Measurements from ENCODE around the gene ANKRD13C.

ANKRD13C gene

DNA sequence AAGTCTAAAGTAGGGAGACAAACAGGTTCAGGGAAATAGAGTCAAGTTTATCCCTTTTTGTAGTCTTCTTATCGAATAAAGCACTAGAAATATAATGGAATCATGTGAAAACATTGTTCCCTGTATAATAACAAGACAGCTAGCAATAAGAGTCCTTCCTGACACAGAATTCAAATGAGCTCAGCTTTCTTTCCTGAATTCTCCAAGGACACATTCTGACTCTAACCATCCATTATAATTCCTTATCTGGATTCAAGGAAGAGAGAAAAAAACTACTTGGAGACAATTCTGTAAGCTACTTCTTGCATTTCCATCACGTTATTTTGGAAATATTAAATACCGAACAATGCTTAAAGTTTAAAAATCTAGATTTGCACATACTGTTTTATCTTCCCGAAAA, 58.8 kb downstream of the ANKRD13C start:
- no peak for DNase-seq (ENCODE audit: low spot score)

DNA sequence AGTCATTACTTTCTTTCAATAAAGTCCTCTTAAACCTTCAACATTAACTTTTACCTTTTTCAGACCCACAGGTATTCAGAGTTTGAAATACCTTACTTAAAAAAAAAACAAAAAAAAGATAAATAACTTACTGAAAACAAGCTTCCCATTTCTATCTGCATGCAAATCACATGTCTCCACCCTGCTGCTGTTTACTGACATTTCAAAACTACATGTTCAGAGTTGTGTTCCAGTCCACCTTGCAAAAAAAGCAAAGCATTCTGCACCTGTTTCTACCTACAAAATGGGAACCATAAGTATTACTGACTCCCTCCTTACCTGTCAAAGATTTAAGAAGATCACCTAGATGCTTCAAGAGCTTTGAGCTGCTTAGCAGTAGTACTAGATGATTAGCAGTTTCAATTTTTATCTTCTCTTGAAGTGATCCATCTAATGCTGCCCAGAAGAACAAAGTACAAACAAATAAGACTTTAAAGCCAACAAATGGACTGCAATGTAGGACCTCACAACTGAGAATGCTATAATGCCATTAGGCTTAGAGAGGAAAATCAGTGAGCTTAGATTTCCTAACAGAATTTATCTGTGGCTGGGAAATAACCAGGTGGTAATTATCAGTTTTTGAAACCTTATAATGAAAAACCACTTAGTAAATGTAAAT, 61.2 kb downstream of the ANKRD13C start:
- DNase-seq (ENCODE audit: low spot score), result no peak

DNA sequence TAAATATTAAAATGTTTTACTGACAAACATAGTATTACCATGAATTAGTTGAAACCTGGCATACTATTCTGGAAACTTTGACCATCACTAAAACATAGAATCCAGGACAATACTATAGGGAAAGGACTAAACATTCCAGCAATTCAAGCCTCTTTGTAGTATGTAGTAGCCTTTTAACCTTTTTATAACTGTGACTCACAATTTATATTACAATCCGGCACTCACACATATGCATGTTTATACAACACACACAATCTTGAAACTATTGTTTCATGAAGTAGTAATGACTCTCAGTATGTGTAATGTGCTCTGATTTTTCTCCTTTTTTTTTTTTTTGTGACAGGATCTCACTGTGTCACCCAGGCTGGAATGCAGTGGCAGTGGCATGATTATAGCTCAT, 64.3 kb downstream of the ANKRD13C start:
- DNase-seq (ENCODE audit: low spot score), result no peak

DNA sequence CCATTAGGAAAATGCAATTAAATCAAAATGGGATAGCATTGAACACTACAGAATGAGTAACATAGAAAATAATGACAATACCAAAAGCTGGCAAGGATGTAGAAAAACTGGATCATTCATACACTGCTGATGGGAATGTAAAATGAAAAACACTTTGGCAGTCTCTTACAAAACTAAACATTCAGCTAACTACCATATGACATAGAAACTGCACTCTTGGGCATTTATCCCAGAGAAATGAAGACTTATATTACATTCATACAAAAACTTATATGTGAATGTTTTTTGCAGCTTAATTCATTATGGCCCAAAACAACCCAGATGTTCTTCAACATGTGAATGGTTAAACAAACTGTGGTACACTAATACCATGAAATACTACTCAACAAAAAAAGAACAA, 66.4 kb downstream of the ANKRD13C start:
- no peak for DNase-seq (ENCODE audit: low spot score)

DNA sequence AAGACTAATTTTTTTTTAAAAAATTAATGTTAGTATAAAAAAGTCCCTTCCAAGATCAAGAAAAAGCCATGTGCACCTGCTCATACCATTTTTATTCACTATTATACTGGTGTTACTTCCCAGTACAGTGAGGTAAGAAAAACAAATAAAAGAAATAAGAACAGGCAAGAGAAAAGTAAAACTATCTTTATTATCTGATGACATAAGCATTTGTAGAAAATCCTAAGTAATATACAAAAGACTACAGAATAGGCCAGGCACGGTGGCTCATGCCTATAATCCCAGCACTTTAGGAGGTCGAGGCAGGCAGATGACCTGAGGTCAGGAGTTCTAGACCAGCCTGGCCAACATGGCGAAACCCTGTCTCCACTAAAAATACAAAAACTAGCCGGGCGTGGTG, 68.1 kb downstream of the ANKRD13C start:
- no peak for DNase-seq (ENCODE audit: low spot score)

DNA sequence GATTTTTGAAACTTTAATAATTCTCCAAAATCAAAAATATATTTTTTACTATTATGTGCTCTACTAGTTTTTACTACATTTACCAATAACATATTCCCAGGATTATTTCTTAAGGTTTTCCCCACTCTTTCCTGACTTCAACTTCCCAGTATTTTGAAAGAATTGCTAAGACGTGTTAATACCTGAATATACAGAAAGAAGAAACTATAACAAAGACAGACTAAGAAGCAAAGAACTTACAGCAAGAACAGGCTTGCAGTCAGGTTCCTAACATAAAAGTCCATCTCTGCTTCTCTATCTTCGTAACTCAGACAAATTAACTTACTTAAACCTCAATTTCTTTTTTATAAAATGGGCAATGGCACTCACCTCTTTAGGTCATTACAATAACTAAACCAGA, 70.2 kb downstream of the ANKRD13C start:
- DNase-seq (ENCODE audit: low spot score), result no peak

DNA sequence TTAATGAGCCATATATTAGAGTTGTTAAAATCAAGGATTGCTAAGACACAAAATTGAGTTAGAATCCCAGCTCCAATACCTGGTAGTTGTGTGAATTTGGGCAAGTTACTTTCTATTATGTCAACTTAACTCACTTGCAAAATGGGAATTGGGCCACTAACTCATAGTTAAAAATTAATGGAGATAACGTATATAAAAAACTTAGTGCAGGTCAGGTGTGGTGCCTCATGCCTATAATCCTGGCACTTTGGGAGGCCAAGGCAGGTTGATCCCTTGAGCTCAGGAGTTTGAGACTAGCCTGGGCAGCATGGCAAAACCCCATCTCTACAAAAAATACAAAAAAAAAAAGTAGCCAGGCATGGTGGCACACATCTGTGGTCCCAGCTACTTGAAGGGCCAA, 75.8 kb downstream of the ANKRD13C start:
- DNase-seq (ENCODE audit: low spot score), result no peak

DNA sequence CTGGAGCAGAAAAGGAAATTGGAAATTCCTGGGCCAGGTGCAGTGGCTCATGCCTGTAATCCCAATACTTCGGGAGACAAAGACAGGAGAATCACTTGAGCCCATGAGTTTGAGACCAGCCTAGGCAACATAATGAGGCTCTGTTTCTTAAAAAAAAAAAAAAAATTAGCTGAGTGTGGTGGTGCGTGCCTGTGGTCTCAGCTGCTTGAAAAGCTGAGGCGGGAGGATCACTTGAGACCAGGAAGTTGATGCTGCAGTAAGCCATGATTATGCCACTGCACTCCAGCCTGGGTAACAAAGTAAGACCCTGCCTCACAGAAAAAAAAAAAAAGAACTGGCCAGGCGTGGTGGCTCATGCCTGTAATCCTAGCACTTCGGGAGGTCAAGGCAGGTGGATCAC, 76.6 kb downstream of the ANKRD13C start:
- DNase-seq (ENCODE audit: low spot score), result no peak

DNA sequence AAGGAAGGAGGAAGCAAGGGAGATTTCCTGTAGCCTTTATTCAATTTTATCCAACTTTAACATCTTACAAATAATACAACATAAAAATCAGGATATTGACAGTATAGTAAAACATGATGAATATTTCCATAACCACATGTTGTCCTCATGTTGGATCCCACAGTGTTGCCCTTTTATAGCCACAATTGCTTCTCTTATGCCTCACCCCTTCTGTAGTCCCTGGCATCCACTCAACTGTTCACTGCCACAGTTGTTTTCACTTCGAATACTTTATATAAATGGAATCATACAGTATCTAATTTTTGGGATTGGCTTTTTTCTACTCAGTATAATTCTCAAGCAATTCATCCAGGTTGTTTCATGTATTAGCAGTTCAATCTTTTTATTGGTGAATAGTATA, 88.6 kb downstream of the ANKRD13C start:
- no peak for DNase-seq (ENCODE audit: low spot score)

DNA sequence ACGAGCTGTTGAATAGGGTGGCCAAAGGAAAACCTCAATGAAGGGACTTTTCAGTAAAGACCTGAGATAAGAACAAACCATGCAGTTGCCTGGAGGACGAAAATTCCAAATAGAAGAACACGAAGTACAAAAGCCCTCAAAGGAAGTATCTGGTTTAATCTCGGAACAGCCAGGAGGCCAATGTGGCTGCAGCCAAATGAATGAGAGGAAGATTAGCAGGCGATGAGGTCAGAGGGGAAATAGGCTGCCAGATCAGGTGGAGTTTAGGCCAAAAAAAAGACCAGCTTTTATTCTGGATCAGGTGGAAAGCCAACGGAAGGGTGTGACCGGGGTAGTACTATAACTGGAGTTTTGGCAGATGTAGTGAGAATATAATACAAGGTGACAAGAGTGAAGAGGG, 89.7 kb downstream of the ANKRD13C start:
- no peak for DNase-seq (ENCODE audit: low spot score)

DNA sequence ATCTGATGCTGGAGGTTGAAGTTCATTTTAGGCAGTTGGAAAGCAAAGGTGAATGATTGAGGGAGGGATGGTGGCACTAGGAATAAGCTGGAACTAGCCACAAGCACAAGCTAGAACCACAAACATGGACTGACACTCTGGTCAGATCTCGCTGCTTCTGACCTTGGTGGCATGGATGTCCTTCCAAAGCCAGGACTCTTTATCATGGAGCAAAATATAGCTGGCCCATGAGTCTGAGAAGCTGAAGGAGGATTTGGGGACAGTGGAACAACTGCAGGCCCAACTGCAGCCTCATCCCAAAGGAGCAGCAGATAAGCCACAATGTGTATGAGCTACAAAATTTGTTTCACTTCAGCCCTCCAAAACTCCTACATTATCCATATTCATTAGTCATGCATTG, 97.9 kb downstream of the ANKRD13C start:
- no peak for DNase-seq (ENCODE audit: low spot score)

DNA sequence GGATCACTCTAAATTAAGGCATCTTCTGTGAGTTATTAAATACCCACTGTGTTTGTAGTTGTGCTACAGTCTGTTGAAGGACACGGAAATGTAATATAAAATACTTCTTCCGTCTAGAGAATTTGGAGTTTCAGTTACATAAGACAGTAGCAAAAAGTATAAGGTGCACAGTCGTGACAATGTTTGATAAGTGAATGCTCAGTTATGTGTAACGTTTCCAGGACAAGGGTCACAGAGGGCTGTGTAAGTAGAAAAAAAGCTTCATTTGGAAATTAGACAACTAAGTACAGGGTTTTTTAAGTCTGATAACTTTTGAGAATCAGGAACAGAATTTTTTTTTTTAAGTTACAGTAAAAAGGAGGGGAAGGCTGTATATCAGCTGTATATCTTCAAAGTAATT, 105.8 kb downstream of the ANKRD13C start:
- no peak for DNase-seq (ENCODE audit: low spot score)

DNA sequence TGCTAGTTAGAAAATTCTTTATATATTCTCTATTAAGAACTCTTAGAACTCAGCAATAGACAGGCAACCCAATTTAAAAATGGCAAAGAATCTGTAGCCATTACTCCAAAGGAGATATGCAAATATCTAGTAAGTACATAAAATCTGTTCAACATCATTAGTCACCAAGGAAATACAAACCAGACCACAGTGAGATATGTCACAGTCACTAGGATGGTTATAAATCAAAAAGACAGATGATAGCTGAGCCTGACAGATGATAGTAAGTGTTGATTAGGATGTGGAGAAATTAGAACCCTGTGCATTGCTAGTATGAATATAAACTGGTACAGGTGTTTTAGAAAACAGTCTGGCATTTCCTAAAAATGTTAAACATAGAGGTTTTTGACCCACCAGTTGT, 106.8 kb downstream of the ANKRD13C start:
- DNase-seq (ENCODE audit: low spot score), result no peak

DNA sequence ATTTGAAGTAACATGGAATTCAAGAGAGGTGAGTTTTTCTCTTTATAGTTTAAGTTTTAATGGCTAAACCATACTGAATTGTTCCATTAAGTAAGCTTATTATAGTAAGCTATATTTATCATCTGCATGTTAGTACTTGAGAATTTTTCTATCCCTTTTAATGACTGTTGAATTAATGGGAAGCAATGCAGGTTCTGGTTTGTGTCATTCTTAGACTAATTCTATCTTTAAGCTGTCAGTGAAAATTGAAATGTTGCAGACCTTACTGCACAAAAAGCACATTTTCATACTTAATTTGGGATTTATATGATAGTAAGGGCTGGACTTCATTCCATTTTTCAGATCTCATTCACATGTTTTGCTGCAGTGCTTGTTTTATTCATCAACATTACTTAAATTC, 107.4 kb downstream of the ANKRD13C start:
- DNase-seq (ENCODE audit: low spot score), result no peak

DNA sequence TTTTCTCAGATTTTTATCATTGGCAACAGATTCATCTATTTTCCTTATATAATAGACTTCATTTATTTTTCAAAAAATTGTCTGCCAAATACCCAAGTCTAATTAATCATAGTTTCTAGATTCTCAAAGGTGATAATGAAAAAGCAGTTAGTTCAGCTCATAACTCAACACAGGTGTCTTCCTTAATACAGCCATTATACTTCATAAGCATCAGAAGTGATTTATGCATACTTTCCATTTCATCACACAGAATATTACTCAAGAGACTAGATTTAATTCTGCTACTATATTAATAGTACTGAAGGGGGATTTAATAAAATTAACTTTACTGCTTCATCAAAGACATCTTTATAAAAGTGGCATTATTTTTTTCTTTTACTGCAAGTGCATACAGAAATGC, 114.6 kb downstream of the ANKRD13C start:
- no peak for DNase-seq (ENCODE audit: low spot score)

DNA sequence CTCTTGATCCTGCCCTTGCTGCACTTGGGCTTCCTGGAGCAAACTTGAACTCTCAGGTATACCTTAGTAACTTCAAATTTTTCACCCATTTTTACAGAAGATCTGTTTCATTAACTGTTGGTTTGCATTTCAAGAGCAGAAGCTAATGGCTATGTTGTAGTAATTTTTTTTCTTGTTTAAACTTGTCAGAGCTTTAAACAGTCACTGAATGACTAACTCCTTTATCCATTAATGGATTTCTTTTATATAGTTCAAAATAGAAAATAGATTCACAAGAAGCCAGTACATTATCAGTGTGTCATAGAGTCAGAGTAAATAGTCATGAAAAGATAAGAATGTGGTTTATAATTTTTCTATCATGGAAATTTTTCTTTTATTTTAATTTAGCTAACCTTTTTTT, 119.8 kb downstream of the ANKRD13C start:
- no peak for DNase-seq (ENCODE audit: low spot score)

DNA sequence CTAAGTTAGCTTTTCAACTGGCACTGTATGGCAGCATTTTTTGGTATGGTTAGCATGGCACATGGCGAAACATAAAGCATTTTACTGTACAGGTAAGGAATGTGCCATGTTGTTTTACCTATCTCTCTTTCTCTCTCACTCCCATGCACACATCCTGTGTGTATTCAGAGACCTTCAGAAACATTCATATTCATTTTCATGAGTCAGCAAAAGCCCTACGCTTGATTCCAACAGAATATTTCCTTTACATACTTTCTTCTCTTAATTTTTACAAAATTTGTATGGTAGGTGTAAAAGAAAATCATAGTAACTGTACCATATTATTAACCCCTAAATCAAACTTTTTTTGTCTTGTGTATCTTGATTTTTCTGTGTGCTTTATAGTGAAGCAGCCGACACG, 123.0 kb downstream of the ANKRD13C start:
- no peak for DNase-seq (ENCODE audit: low spot score)

DNA sequence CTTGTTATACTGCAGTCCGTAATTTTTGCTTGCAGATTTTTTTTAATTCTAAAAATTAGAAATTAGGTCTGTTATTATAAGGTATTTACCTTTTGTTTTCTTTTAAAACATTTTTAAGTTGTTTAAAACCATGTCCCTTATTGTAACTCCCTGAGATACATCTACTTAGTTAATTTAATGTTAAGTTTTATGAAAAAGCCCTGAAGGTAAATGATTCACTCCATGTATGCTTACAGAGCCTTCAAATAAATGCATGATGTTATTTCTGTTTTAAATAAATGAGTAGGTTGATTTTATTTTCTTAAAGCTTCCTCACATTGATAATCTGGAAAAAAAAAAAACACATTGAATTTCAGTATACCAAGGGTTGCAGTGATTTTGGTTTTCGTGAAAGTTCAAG, 125.9 kb downstream of the ANKRD13C start:
- DNase-seq (ENCODE audit: low spot score), result no peak

DNA sequence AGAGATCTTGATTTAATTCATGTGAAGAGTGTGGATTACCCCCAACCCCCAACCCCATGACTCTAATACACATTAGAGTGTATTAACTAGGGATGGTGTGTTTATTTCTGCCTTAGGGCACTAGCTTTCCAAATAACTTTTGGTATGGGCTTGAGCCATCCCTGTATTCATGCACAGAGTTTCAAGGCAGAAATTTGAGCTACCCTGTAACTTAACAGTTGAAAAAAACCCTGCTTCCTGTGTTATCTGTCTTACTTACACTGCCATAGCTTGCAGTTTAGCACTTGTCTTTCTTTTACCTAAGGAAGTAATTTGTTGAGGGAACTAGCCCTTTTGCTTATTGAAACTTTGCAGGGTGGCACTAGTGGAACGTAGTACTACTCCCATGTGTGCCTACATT, 127.1 kb downstream of the ANKRD13C start:
- DNase-seq (ENCODE audit: low spot score), result no peak

DNA sequence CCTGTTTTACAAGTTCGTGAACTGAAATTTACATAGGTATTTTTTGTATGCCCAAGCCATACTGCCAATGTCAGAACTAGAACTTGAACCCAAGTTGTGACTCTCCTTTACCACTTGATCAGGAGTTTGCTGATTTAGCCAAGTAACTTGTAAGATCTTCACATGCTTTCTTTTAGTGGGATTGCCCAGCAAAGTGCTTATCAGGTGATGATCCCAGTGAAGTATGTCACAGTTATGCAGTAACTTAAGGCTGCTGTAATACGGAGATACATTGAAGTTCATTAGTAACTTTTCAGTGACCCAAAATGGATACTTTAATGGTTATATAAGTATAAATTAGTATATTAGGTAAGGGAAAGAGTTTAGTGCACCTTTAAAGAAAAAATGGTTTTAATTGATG, 129.6 kb downstream of the ANKRD13C start:
- no peak for DNase-seq (ENCODE audit: low spot score)

DNA sequence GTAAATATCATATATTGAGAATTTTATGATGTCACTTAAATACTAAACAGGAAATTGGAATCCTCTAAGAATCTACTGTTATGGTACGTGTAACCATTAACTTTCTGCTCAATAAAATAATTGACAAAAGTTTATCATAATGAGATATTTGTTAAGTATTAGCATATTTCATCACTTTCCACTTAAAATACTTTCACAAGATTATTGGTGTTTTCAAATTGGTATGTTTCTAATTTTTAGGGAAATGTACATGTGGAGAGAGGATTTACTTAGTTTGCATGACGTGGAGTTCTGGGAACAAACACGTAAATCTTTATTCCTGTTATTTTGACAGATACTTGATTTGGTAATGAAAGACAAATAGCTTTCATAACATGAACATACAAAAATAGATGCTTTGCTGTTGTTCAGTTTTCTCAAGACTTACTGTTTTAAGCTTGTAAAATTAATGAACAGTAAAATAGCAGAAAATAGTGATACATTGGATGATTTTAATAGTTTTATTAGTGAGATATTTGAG, 131.7 kb downstream of the ANKRD13C start:
- no peak for DNase-seq (ENCODE audit: low spot score)

DNA sequence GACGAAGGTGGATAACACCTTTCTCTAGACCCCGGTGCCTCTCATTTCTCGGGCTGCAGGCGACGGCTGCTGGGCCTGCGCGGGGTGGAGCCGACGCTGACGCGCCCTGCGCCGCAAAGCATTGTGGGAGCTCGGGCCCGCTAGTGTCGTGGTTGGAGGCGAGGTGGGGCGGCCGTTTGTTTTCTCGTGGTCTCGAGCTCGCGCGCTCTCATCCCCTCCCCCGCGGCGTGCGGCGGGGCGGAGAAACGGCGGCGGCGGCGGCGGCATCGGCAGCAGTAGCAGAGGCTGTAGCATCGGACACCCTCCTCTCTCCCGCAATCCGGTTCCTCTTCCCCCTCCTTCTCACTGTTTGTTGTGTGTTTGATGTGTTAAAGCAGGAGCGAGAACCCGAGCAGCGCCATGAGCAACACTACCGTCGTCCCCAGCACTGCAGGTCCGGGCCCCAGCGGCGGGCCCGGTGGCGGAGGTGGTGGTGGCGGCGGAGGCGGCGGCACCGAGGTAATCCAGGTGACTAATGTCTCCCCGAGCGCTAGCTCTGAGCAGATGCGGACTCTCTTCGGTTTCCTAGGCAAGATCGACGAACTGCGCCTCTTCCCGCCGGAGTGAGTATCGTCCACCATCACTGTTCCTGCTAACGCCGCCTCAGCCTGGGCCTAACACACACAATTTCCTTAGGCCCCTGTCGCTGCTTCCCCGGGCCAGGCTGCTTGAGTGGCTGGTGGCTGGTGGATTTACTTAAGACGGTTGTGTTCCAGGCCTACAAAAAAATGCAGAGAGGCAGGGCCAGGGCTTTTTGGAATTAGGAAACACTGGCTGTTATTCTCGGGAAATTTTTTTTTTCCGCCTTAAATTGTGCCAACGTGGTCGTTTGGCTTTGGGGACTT, 133.0 kb downstream of the ANKRD13C start, which contains the start of gene SRSF11:
Gene SRSF11, plus strand, starts transcription at position 143 of the 884 bp plus-strand sequence. Its CDS starts 257 bp downstream, at position 400.
- peak; percentile 95 for DNase-seq (ENCODE audit: low spot score)

DNA sequence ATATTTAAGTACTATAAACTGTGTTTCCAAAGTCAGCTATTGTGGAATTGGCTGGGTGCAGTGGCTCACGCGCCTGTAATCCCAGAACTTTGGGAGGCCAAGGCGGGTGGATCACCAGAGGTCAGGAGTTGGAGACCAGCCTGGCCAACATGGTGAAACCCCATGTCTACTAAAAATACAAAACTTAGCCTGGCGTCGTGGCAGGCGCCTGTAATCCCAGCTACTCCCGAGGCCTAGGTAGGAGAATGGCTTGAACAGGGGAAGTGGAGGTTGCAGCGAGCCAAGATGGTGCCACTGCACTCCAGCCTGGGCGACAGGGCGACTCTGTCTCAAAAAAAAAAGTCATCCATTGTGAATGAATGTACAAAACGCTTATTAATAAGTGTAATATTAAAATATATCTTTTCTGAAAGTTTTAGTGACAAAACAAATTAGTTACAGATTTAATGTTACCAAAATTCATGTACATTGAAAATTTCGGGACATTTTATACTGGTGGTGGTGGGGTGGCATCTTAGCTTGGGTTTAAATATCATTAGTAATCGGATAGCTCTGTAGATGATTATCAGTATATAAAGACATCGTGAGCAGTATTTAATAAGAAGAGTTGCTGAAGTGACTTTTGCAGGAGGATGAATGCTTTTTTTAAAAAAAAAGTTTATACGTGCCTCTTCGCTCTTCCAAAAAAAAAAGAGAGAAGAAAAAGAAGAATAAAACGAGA, 133.8 kb downstream of the ANKRD13C start:
- DNase-seq (ENCODE audit: low spot score), result no peak
